Esophagus muscularis mucosa (tissue), 3 donors: ENCODE measurements around the gene DUSP28.

Experiments
- CTCF ChIP-seq, 3 experiments: fragments of 200-600 bp in 2 of 3; fragments of 450-650 bp in 1 of 3; sonication (generic) in 2 of 3; IDR thresholded peaks; one replicate each; pipeline ENCODE4 v1.5.1; 2017 to 2019; ENCODE audit warnings: antibody characterized with exemption in 3 of 3, mild to moderate bottlenecking in 2 of 3, moderate library complexity in 1 of 3
- POLR2A ChIP-seq: fragments of 450-650 bp; IDR thresholded peaks from one replicate; pipeline ENCODE4 v1.6.1; 2017; ENCODE audit warnings: antibody characterized with exemption, moderate library complexity, mild to moderate bottlenecking, low read depth
- POLR2AphosphoS5 ChIP-seq, 2 donors: sonication (generic); formaldehyde crosslinking; IDR thresholded peaks; one replicate each; pipeline ENCODE4 v1.6.1; 2017; ENCODE audit warnings: antibody characterized with exemption in 2 of 2

- no peak for TF ChIP-seq POLR2AphosphoS5 (IDR thresholded peaks at IDR 0.05)
- TF ChIP-seq CTCF (IDR thresholded peaks at IDR 0.05), result no peak
- TF ChIP-seq POLR2A, result no peak
These were observed 45.5 kb upstream of the DUSP28 start for GRCh38 chr2:240514631-240515030.
